Neural progenitor cell (in vitro differentiated cells): ENCODE results near the gene CDC42BPA. TPM values are rescaled to one million over a fixed set of nuclear protein-coding genes. Genes with fewer than 3 reads are reported as not detected.
"Not testable (repeated sequence)": the region's sequence is repeated elsewhere in the genome, so short reads cannot be mapped to it uniquely, and the experiment has no call there.

Experiments
- DNase-seq: peaks from one replicate; pipeline ENCODE4 v3.0.0-alpha.2; 2016; ENCODE audit warnings: low spot score
- H2AFZ ChIP-seq: fragments of 200-600 bp; sonication (generic); replicated peaks from 2 replicates; pipeline ENCODE4 v1.6.1; 2016; ENCODE audit warnings: antibody characterized with exemption
- H3F3A ChIP-seq: fragments of 200-600 bp; sonication (generic); 2 replicates; pipeline ENCODE4 v1.6.1; 2016; ENCODE audit warnings: antibody characterized with exemption, low read depth
- H3K27ac ChIP-seq: fragments of 200-600 bp; sonication (generic); 2 replicates; pipeline ENCODE4 v1.5.1; 2016; ENCODE audit warnings: mild to moderate bottlenecking
- H3K27me3 ChIP-seq: fragments of 200-600 bp; sonication (generic); 2 replicates; pipeline ENCODE4 v1.6.1; 2016; ENCODE audit warnings: mild to moderate bottlenecking, moderate library complexity
- H3K36me3 ChIP-seq: fragments of 200-600 bp; sonication (generic); 2 replicates; pipeline ENCODE4 v1.5.1; 2016
- H3K4me1 ChIP-seq: fragments of 200-600 bp; sonication (generic); 2 replicates; pipeline ENCODE4 v1.6.1; 2016; ENCODE audit warnings: mixed run types
- H3K4me2 ChIP-seq: fragments of 200-600 bp; sonication (generic); 2 replicates; pipeline ENCODE4 v1.6.1; 2016
- H3K4me3 ChIP-seq: fragments of 200-600 bp; sonication (generic); 2 replicates; pipeline ENCODE4 v1.5.1; 2016
- H3K79me2 ChIP-seq: fragments of 200-600 bp; sonication (generic); 2 replicates; pipeline ENCODE4 v1.6.1; 2016; ENCODE audit warnings: low read depth
- H3K9ac ChIP-seq: fragments of 200-600 bp; sonication (generic); 2 replicates; pipeline ENCODE4 v1.6.1; 2016
- H3K9me3 ChIP-seq: fragments of 200-600 bp; sonication (generic); 2 replicates; pipeline ENCODE4 v1.5.1; 2016; ENCODE audit warnings: low read depth
- H4K20me1 ChIP-seq: fragments of 200-600 bp; sonication (generic); 2 replicates; pipeline ENCODE4 v1.6.1; 2016; ENCODE audit warnings: low read depth
- H3K27ac Mint-ChIP-seq: 3 replicates; pipeline ENCODE4 v1.8.0; 2021; ENCODE audit warnings: mixed read lengths
- H3K27me3 Mint-ChIP-seq: 2 replicates; pipeline ENCODE4 v1.8.0; 2022; ENCODE audit warnings: low read depth, mild to moderate bottlenecking, inconsistent platforms, moderate library complexity, mixed read lengths; ENCODE audit not compliant: insufficient read depth
- H3K36me3 Mint-ChIP-seq: 3 replicates; pipeline ENCODE4 v1.8.0; 2021; ENCODE audit warnings: mixed read lengths
- H3K4me1 Mint-ChIP-seq: 3 replicates; pipeline ENCODE4 v1.8.0; 2021; ENCODE audit warnings: mixed read lengths
- H3K4me3 Mint-ChIP-seq: 3 replicates; pipeline ENCODE4 v1.8.0; 2021; ENCODE audit warnings: mild to moderate bottlenecking, moderate library complexity, mixed read lengths
- H3K9me3 Mint-ChIP-seq: 3 replicates; pipeline ENCODE4 v1.8.0; 2020; ENCODE audit warnings: mixed read lengths
- EZH2 ChIP-seq: fragments of 200-600 bp; sonication (generic); IDR thresholded peaks from 2 replicates; pipeline ENCODE4 v1.6.1; 2017; ENCODE audit warnings: antibody characterized with exemption, mild to moderate bottlenecking, moderate library complexity
- EZH2phosphoT487 ChIP-seq: fragments of 200-600 bp; sonication (generic); IDR thresholded peaks from 2 replicates; pipeline ENCODE4 v1.6.1; 2017; ENCODE audit warnings: antibody characterized with exemption
- total RNA-seq: library from RNA; depleted of rRNA; stranded (reverse); fragments of >200 nt; gene quantifications from 2 replicates; pipeline ENCODE4 v1.2.3, GENCODE V29; 2015; ENCODE audit warnings: low replicate concordance
- TF ChIP-seq, protein P1 (sequence below): fragments of 200-600 bp; sonication (generic); IDR thresholded peaks from 2 replicates; pipeline ENCODE4 v1.5.1; 2017; ENCODE audit warnings: antibody characterized with exemption, mild to moderate bottlenecking

CDC42BPA gene
- total RNA-seq, 1 donor from 2014 or later: 54.7 TPM

DNA sequence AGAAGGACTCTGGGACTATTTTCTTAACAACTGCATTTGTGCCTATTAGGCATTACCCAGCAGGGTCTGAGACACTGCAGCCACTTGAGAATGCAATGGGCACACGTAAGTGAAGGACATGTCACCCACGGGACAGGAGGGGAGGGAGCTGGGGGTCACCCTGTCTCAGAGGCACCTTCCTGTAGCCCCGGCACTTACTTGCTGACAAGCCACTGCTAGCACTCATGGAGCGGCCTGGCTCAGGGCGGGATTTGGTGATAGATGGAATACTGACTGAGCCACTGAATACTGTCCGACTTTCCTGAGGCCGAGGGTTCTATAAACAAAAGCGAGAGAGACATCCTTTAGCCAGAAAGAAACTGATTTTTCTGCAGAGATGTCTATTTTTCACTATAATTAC, 313.5 kb downstream of the CDC42BPA start:
- H3K27ac ChIP-seq: no peak overlapping the region
- H3K79me2 ChIP-seq: no peaks in the 10 kb centered on the region
- H3K9ac ChIP-seq: no peak overlapping the region
- no peaks in the 10 kb centered on the region for H3K9me3 ChIP-seq
- H3K9me3 Mint-ChIP-seq: no peaks in the 10 kb centered on the region
- no peak for DNase-seq
- no peak overlapping the region for H2AFZ ChIP-seq
- no peak overlapping the region for H3K27ac Mint-ChIP-seq
- H3K4me3 Mint-ChIP-seq: no peak overlapping the region
- TF ChIP-seq, protein P1, sequence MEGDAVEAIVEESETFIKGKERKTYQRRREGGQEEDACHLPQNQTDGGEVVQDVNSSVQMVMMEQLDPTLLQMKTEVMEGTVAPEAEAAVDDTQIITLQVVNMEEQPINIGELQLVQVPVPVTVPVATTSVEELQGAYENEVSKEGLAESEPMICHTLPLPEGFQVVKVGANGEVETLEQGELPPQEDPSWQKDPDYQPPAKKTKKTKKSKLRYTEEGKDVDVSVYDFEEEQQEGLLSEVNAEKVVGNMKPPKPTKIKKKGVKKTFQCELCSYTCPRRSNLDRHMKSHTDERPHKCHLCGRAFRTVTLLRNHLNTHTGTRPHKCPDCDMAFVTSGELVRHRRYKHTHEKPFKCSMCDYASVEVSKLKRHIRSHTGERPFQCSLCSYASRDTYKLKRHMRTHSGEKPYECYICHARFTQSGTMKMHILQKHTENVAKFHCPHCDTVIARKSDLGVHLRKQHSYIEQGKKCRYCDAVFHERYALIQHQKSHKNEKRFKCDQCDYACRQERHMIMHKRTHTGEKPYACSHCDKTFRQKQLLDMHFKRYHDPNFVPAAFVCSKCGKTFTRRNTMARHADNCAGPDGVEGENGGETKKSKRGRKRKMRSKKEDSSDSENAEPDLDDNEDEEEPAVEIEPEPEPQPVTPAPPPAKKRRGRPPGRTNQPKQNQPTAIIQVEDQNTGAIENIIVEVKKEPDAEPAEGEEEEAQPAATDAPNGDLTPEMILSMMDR: no peak
- TF ChIP-seq EZH2: no peak
- no peak for TF ChIP-seq EZH2phosphoT487
- H3K36me3 Mint-ChIP-seq: peaks cover 6% of the 10 kb centered on the region
- no peaks in the 10 kb centered on the region for H3K4me1 Mint-ChIP-seq
- no peaks in the 10 kb centered on the region for H3K27me3 ChIP-seq
- no peak overlapping the region for H3K4me3 ChIP-seq
- H3F3A ChIP-seq: no peaks in the 10 kb centered on the region
- no peaks in the 10 kb centered on the region for H3K27me3 Mint-ChIP-seq
- no peaks in the 10 kb centered on the region for H4K20me1 ChIP-seq
- H3K36me3 ChIP-seq: no peaks in the 10 kb centered on the region
- no peak overlapping the region for H3K4me2 ChIP-seq
- no peaks in the 10 kb centered on the region for H3K4me1 ChIP-seq

DNA sequence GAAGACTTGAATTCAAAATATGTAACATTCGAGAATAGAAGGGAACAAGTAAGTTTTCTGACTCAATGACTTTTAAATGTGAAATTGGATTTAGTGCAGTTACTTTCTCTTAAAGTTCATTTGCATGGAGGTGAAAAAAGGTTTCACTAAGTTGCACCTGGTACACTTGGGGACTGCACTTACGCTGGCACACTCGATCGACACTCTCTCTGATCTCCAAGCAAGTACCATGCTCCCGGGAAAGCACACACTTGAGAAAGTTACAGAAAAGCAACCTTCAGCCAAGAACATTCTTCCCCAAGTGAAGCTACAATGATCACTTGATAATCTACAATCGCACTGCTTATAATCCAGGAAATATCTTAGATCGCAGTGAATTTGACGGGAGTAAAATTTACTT, 315.1 kb downstream of the CDC42BPA start:
- H3K4me1 Mint-ChIP-seq: no peaks in the 10 kb centered on the region
- H3K27me3 ChIP-seq: no peaks in the 10 kb centered on the region
- H3K9me3 ChIP-seq: no peaks in the 10 kb centered on the region
- no peaks in the 10 kb centered on the region for H4K20me1 ChIP-seq
- DNase-seq: no peak
- H3K4me3 ChIP-seq: no peak overlapping the region
- no peak for TF ChIP-seq EZH2
- TF ChIP-seq, protein P1: no peak
- no peak for TF ChIP-seq EZH2phosphoT487
- H3F3A ChIP-seq: no peaks in the 10 kb centered on the region
- no peak overlapping the region for H3K4me3 Mint-ChIP-seq
- no peak overlapping the region for H3K9ac ChIP-seq
- no peaks in the 10 kb centered on the region for H3K36me3 ChIP-seq
- H3K27ac ChIP-seq: no peak overlapping the region
- peaks cover 5% of the 10 kb centered on the region for H3K9me3 Mint-ChIP-seq
- H3K36me3 Mint-ChIP-seq: peaks cover 16% of the 10 kb centered on the region
- peaks cover 2% of the 10 kb centered on the region for H3K27me3 Mint-ChIP-seq
- H2AFZ ChIP-seq: no peak overlapping the region
- H3K4me2 ChIP-seq: no peak overlapping the region
- H3K27ac Mint-ChIP-seq: no peak overlapping the region
- H3K79me2 ChIP-seq: no peaks in the 10 kb centered on the region
- no peaks in the 10 kb centered on the region for H3K4me1 ChIP-seq

DNA sequence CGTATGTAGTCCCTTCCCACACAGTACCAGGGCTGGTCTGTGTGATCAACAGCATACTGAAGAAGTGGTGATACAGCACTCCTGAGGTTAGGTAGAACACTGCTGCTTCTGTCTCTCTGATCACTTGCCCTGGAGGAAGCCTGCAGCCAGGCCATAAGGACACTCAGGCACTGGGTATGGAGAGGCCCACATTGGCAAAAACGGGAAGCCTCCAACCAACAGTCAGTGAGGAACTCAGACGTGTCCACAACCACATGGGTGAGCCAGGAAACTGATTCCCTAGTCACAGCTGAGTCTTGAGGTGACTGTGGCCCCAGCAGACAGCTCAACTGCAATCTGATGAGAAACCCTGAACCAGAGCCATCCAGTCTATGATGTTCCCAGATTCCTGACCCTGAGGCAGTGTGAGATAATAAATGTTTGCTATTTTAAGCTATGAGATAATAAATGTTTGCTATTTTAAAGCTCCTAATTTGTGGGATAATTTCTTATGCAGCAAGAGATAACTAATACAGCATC, 315.7 kb downstream of the CDC42BPA start:
- H3K4me1 Mint-ChIP-seq: no peaks in the 10 kb centered on the region
- H4K20me1 ChIP-seq: no peaks in the 10 kb centered on the region
- no peak overlapping the region for H2AFZ ChIP-seq
- no peaks in the 10 kb centered on the region for H3K4me1 ChIP-seq
- no peaks in the 10 kb centered on the region for H3K9me3 ChIP-seq
- DNase-seq: no peak
- H3K4me2 ChIP-seq: no peak overlapping the region
- no peak overlapping the region for H3K4me3 ChIP-seq
- peaks cover 19% of the 10 kb centered on the region for H3K36me3 Mint-ChIP-seq
- no peak overlapping the region for H3K4me3 Mint-ChIP-seq
- no peaks in the 10 kb centered on the region for H3K36me3 ChIP-seq
- H3K27me3 ChIP-seq: no peaks in the 10 kb centered on the region
- H3K79me2 ChIP-seq: no peaks in the 10 kb centered on the region
- TF ChIP-seq EZH2 (no peak), EZH2phosphoT487 (no peak)
- TF ChIP-seq, protein P1: no peak
- H3K27me3 Mint-ChIP-seq: peaks cover 2% of the 10 kb centered on the region
- peaks cover 5% of the 10 kb centered on the region for H3K9me3 Mint-ChIP-seq
- H3F3A ChIP-seq: no peaks in the 10 kb centered on the region
- no peak overlapping the region for H3K27ac ChIP-seq
- no peak overlapping the region for H3K27ac Mint-ChIP-seq
- H3K9ac ChIP-seq: no peak overlapping the region

DNA sequence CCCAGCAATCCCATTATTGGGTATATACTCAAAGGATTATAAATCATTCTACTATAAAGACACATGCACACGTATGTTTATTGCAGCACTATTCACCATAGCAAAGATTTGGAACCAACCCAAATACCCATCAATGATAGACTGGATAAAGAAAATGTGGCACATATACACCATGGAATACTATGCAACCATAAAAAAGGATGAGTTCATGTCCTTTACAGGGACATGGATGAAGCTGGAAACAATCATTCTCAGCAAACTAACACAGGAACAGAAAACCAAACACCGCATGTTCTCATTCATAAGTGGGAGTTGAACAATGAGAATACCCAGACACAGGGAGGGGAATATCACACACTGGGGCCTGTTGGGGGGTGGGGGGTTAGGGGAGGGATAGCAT, 318.7 kb downstream of the CDC42BPA start:
- not testable (repeated sequence) for H3K79me2 ChIP-seq, H2AFZ ChIP-seq, DNase-seq, H3K4me3 ChIP-seq, H3K27me3 ChIP-seq, H3K27me3 Mint-ChIP-seq, H3K4me2 ChIP-seq, H3K9ac ChIP-seq, H3K9me3 ChIP-seq, H3K36me3 ChIP-seq, H3K4me3 Mint-ChIP-seq, H3K9me3 Mint-ChIP-seq, H3K27ac ChIP-seq, H4K20me1 ChIP-seq, H3K27ac Mint-ChIP-seq
- Histone ChIP-seq H3F3A (peaks cover 22% of the 10 kb centered on the region), H3K4me1 (peaks cover 24% of the 10 kb centered on the region)
- H3K36me3 Mint-ChIP-seq: peaks cover 25% of the 10 kb centered on the region
- H3K4me1 Mint-ChIP-seq: peaks cover 22% of the 10 kb centered on the region
